Body of pancreas (tissue), 4 donors: ENCODE measurements around the gene SCAF11. TPM values are rescaled to one million over a fixed set of nuclear protein-coding genes. Genes with fewer than 3 reads are reported as not detected.

ENCODE experiments used
- ATAC-seq: fragments of 150-250 bp; one replicate; pipeline ENCODE4 v1.9.1; 2016
- DNase-seq, 4 donors: peaks; one replicate each; pipeline ENCODE4 v3.0.0-alpha.2; 2019
- H3K27ac ChIP-seq, 4 donors: fragments of 200-600 bp; sonication (generic); 1 replicate in 3 of 4; 2 replicates in 1 of 4; pipeline versions ENCODE4 v1.5.1 to v1.6.1; 2016 to 2019; ENCODE audit warnings: mild to moderate bottlenecking in 1 of 4, mixed read lengths in 1 of 4, moderate library complexity in 1 of 4
- H3K27me3 ChIP-seq, 2 donors: fragments of 200-600 bp; sonication (generic); one replicate each; pipeline ENCODE4 v1.6.0; 2016; ENCODE audit warnings: mild to moderate bottlenecking in 1 of 2
- H3K36me3 ChIP-seq, 2 donors: fragments of 200-600 bp; sonication (generic); replicated peaks in 1 of 2; 2 replicates each; pipeline ENCODE4 v1.5.1; 2016; ENCODE audit warnings: low read depth in 2 of 2; ENCODE audit not compliant: insufficient read depth in 1 of 2
- H3K4me1 ChIP-seq: fragments of 200-600 bp; sonication (generic); one replicate; pipeline ENCODE4 v1.6.0; 2016
- H3K4me3 ChIP-seq, 2 donors: fragments of 200-600 bp; sonication (generic); 1 replicate in 1 of 2; 2 replicates in 1 of 2; pipeline ENCODE4 v1.5.1; 2016 to 2019
- H3K9me3 ChIP-seq, 3 donors: fragments of 200-600 bp; sonication (generic); 1 replicate in 2 of 3; 2 replicates in 1 of 3; pipeline ENCODE4 v1.5.1; 2016
- POLR2A ChIP-seq, 3 donors: fragments of 450-650 bp; IDR thresholded peaks; one replicate each; pipeline ENCODE4 v1.6.1; 2016; ENCODE audit warnings: antibody characterized with exemption in 3 of 3, mild to moderate bottlenecking in 2 of 3
- WGBS, 2 donors: methylation state at CpG; one replicate each; pipeline ENCODE4 v1.1.5; 2017; 5-methylcytosine and 5-hydroxymethylcytosine counted together
- intact Hi-C: fragments of 100-400 bp; cut with DNase I; formaldehyde crosslinking; loops from one replicate; pipeline ENCODE4 v1.15.1; 2023
- total RNA-seq, 2 donors: library from RNA; depleted of rRNA; stranded (reverse); fragments of >200 nt; gene quantifications; one replicate each; pipeline ENCODE4 v1.1.0, GENCODE V29; 2016
- TF ChIP-seq, protein P1 (sequence below), 7 experiments: fragments of 450-650 bp in 4 of 7; fragments of 200-600 bp in 3 of 7; sonication (generic) in 3 of 7; IDR thresholded peaks; one replicate each; pipeline ENCODE4 v1.5.1; 2016 to 2019; ENCODE audit warnings: antibody characterized with exemption in 7 of 7

The SCAF11 gene
- total RNA-seq, 2 donors from 2014 or later = 79.1 to 104 TPM

DNA sequence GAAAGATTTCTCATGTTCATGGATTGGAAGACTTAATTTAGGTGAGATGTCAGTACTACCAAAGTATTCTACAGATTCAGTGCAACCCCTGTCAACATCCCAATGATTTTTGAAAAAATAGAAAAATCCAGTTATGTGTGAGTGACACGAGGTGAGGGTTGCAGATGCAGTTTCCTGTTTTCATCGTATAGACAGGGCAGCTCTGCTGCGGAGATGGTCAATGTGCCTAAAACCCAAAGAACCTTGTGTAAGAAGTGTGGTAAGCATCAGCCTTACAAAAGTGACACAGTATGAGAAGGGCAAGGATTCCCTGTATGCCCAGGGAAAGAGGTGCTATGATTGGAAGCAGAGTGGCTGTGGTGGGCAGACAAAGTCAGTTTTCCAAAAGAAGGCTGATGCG, 94.4 kb downstream of the SCAF11 start:
- no peaks in the 10 kb centered on the region for H3K27me3 ChIP-seq
- no peak for TF ChIP-seq POLR2A (IDR thresholded peaks at IDR 0.05)
- TF ChIP-seq, protein P1, sequence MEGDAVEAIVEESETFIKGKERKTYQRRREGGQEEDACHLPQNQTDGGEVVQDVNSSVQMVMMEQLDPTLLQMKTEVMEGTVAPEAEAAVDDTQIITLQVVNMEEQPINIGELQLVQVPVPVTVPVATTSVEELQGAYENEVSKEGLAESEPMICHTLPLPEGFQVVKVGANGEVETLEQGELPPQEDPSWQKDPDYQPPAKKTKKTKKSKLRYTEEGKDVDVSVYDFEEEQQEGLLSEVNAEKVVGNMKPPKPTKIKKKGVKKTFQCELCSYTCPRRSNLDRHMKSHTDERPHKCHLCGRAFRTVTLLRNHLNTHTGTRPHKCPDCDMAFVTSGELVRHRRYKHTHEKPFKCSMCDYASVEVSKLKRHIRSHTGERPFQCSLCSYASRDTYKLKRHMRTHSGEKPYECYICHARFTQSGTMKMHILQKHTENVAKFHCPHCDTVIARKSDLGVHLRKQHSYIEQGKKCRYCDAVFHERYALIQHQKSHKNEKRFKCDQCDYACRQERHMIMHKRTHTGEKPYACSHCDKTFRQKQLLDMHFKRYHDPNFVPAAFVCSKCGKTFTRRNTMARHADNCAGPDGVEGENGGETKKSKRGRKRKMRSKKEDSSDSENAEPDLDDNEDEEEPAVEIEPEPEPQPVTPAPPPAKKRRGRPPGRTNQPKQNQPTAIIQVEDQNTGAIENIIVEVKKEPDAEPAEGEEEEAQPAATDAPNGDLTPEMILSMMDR (IDR thresholded peaks at IDR 0.05) = no peak
- ATAC-seq (no peak), DNase-seq (no peak)
- H3K4me3 ChIP-seq = no peak overlapping the region
- H3K36me3 ChIP-seq = peaks cover 0 to 22% of the 10 kb centered on the region in 2 donors
- WGBS, 2 donors = 85 to 90% methylated on average over 4 of the region's 4 CpGs
- H3K27ac ChIP-seq = no peak overlapping the region
- intact Hi-C loops = no loop called here
- no peaks in the 10 kb centered on the region for H3K9me3 ChIP-seq
- no peaks in the 10 kb centered on the region for H3K4me1 ChIP-seq

DNA sequence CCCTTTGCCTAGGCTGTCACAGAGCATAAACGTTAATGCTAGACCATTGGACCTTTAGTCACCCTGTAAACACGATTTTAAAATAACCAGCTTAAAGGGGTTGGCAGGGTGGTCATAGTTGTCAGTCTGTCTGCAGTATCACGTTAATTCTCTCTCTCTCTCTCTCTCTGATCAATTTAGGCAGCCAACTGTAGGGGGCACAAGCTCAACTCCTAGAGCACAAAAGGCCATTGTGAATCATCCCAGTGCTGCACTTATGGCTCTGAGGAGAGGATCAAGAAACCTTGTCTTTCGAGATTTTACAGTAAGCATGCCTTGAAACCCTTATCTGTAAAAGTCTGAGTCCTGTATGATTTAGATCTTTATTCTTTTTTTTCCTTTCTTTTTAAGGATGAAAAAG, 97.1 kb downstream of the SCAF11 start:
- 44 to 57% methylated on average over 4 of the region's 4 CpGs for WGBS, 2 donors
- no peak for DNase-seq
- no peak for ATAC-seq
- Histone ChIP-seq H3K27ac (no peak overlapping the region), H3K36me3 (peaks cover 0 to 17% of the 10 kb centered on the region in 2 donors), H3K4me3 (no peak overlapping the region), H3K4me1 (no peaks in the 10 kb centered on the region), H3K27me3 (no peaks in the 10 kb centered on the region), H3K9me3 (no peaks in the 10 kb centered on the region)
- intact Hi-C loops = no loop called here
- TF ChIP-seq, protein P1 (IDR thresholded peaks at IDR 0.05) = no peak
- TF ChIP-seq POLR2A (IDR thresholded peaks at IDR 0.05) = no peak

DNA sequence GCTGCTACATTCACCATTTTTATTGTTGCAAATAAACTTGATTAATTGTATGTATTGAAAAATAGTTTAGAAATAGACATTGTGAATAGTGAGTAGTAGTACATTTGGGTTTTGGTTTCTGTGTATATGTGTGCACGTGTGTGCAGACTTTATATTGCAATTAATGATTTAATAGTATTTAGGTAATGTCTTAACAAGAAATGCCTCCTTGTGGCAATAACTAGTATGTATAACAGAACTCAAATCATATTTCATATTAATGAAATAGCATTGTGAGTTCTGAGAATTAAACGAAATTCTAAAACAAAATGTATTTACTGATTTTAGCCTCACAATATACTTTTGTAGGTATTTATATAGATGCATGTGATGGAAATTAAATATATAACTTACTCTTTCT, 100.1 kb downstream of the SCAF11 start:
- no peak overlapping the region for H3K4me3 ChIP-seq
- no peaks in the 10 kb centered on the region for H3K4me1 ChIP-seq
- 89 to 90% methylated on average over 2 of the region's 2 CpGs for WGBS, 2 donors
- no peak for ATAC-seq
- H3K27me3 ChIP-seq = no peaks in the 10 kb centered on the region
- no peak overlapping the region for H3K27ac ChIP-seq
- TF ChIP-seq, protein P1 (IDR thresholded peaks at IDR 0.05) = no peak
- no peak for TF ChIP-seq POLR2A (IDR thresholded peaks at IDR 0.05)
- peaks cover 0 to 13% of the 10 kb centered on the region in 2 donors for H3K36me3 ChIP-seq
- intact Hi-C loops = no loop called here
- H3K9me3 ChIP-seq = no peaks in the 10 kb centered on the region
- DNase-seq = no peak

DNA sequence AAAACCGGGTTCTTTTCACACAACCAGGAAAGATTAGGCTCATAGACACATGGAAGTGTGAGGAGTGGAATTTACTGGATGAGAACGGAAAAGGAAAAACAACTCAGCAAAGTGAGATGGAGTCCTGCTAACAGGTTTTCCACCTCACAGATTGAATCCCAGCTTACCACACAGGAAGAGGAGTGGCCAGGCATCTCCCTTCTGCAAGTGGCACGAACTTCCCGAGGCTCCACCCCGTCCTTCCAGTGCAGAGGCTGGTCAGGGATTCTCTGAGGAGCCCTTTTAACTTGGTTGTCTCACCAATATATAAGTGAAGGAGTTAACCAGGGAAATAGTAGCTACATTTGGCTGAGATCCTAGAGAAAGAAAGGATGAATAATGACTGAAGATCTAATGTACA, 102.8 kb downstream of the SCAF11 start:
- H3K9me3 ChIP-seq = no peaks in the 10 kb centered on the region
- H3K4me3 ChIP-seq = no peak overlapping the region
- intact Hi-C loops = no loop called here
- H3K27me3 ChIP-seq = no peaks in the 10 kb centered on the region
- H3K36me3 ChIP-seq = peaks cover 0 to 7% of the 10 kb centered on the region in 2 donors
- H3K4me1 ChIP-seq = no peaks in the 10 kb centered on the region
- WGBS, 2 donors = 87 to 93% methylated on average over 5 of the region's 5 CpGs
- no peak for ATAC-seq
- DNase-seq = no peak
- no peak overlapping the region for H3K27ac ChIP-seq
- no peak for TF ChIP-seq POLR2A (IDR thresholded peaks at IDR 0.05)
- TF ChIP-seq, protein P1 (IDR thresholded peaks at IDR 0.05) = no peak

DNA sequence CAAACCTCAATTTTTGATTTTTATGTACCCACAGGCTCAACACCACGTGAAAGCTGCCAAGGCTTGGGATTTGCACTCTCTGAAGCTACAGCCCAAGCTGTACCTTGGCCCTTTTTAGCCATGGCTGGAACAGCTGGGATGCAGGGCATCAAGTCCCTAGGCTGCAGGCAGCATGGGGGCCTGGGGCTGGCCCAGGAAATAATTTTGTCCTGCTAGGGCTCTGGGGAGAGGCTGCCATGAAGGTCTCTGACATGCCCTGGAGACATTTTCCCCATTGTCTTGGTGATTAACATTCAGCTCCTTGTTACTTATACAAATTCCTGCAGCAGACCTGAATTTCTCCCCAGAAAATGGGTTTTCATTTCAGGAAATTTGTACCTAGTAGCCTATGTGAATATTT, 103.7 kb downstream of the SCAF11 start:
- Histone ChIP-seq H3K4me1 (no peaks in the 10 kb centered on the region), H3K4me3 (no peak overlapping the region), H3K36me3 (peaks cover 0 to 2% of the 10 kb centered on the region in 2 donors), H3K9me3 (no peaks in the 10 kb centered on the region), H3K27me3 (no peaks in the 10 kb centered on the region), H3K27ac (no peak overlapping the region)
- no peak for DNase-seq
- intact Hi-C loops = no loop called here
- WGBS, 2 donors = 80 to 90% methylated on average over 1 of the region's 1 CpG
- ATAC-seq = no peak
- TF ChIP-seq, protein P1 (IDR thresholded peaks at IDR 0.05) = no peak
- TF ChIP-seq POLR2A (IDR thresholded peaks at IDR 0.05) = no peak
